HG02678 (cell line): ENCODE data around the gene PEAK1.

Experiments
- ATAC-seq: cut with Tn5 transposase; IDR thresholded peaks from one replicate; pipeline ENCODE4 v1.9.1; 2021; ENCODE audit warnings: mild to moderate bottlenecking, moderate library complexity; ENCODE audit not compliant: unreplicated experiment

PEAK1 gene

DNA sequence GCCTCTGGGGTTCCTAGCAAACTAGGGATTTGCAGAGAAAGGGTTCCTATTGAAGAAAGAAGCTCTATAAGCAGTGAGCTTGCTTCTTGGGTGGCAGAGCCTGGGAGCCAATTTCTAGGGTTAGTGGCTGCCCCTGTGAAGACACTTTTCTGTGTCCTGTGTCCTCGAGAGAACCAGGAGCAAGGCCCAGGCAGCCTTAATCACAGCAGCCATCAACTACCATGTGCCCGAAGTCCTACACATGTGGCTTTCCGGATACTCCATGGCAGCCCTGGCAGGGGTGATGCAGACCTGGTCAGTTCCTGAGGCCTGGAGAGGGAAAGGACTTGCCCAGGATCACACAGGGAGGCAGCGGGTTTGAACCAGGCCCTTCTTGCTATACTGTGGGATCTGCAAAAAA, 321.3 kb downstream of the PEAK1 start:
- no peak for ATAC-seq

- no peak for ATAC-seq
Measured at GRCh38 chr15:77097921-77098320, 322.0 kb downstream of the PEAK1 start.

- no peak for ATAC-seq
Measured at GRCh38 chr15:77097248-77097721, 322.6 kb downstream of the PEAK1 start.

DNA sequence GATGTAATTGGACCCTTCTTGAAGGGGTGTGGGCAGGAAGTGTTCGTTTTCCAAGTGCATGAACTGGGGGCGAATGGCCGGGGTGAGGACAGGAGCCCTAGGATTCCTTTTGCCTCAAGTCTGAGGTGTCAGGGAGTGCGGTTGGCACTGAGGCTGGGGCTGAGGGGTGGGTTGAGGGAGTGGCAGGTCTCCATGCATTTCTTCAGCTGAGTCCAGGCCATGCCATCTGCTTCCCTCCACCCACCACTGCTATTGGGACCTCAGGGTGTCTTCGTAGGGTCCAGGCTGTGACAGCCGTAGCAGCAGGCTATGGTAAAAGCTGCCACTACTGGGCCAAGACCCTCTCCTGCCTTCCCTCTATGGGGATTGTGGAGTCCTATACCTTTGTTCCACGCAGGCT, 323.4 kb downstream of the PEAK1 start:
- no peak for ATAC-seq

DNA sequence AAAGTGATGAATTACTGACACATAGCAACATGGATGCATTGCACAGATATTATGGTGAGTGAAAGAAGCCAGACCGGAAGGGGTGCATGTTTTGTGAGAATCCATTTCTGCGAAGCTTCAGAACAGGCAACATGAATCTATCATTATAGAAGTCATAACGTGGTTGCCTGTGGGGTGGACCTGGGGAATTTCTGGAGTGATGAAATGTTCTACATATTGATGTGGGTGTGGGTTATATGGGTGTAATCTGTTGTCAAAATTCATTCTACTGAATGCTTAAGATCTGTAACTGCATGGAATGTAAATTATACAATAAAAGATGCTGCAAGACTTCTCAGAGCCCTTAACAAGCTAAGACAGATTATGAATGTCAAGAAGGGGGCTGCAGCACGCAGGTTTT, 323.8 kb downstream of the PEAK1 start:
- no peak for ATAC-seq

GRCh38 chr15:77094397-77095030, 325.4 kb downstream of the PEAK1 start:
- no peak for ATAC-seq

DNA sequence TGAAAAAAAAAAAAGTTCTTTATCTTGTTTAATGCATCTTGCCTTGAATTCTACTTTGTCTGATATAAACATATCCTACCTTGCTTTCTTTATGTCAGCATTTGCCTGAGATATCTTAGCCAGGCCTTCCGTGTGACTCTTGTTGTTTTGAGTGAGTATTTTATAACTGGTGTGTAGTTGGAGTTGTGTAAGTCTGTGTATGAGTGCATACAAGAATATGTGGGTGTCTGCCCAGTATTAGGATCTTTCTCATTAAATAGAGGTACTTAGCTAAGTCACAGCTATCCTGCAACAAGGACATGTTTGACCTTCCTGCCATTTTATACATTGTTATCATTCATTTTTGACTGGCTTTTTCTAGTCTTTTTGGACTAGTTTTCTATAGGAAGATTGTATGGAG, 326.5 kb downstream of the PEAK1 start:
- ATAC-seq, result no peak

DNA sequence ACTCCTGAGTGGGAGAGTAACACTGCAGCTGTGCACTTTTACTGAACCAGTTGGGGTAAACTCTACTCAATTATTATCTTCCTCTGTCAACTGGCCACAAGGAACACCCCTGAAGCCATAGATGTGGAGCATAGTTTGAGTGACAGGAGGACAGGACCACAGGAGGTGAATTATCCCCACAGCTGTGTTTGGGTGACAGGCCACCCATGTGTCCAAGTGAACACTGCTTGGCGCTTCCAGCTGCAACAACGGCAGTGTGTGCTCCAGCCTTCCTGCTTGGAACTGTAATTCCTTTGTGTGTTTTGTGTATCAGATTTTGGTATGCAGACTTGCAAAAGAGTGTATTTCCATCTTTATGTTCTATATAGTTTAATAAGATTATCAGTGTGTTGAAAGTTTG, 328.8 kb downstream of the PEAK1 start:
- no peak for ATAC-seq

GRCh38 chr15:77087213-77087612, 332.7 kb downstream of the PEAK1 start:
- no peak for ATAC-seq

DNA sequence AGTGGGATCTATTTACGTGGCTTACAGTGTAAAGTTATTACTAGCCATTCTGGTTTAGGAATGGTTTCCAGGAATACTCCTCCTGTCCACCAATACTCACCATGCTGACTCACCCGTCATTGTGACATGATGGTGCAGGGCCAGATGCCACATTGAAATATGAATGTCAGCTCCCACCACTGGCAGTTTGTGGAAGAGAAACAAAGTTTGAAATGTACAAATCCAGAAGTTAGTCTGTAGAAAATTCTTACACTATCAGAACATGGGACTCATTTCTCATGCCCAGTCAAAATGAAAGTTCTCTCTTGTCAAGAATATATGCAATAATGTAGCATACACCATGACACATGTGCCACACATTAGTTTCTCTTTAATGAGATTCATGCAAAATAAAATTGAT, 334.6 kb downstream of the PEAK1 start:
- no peak for ATAC-seq

GRCh38 chr15:77084436-77084835, 335.5 kb downstream of the PEAK1 start:
- no peak for ATAC-seq

- peak; percentile 88 for ATAC-seq
Measured at GRCh38 chr15:77083381-77084160, 336.3 kb downstream of the PEAK1 start.

DNA sequence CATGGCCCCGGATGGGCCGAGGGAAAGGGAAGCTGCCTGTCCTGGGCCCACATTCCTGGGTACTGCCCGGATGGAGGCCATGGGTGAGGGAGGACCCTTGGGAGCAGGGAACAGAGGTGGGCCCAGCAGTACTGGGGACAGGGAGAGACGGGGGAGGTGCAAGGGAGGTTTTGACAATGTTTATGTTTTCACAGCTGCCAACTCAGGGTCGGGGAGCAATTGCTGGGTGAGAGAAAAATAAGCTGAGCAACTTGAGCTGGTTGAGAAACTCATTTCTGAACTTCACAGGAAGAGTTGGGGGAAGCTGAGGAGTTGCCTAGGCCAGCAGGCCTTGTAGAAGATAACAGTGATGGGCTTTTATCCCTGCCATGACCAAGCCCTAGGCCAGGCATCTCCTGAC, 337.9 kb downstream of the PEAK1 start:
- no peak for ATAC-seq

GRCh38 chr15:77076323-77076915, 343.5 kb downstream of the PEAK1 start:
- no peak for ATAC-seq

- no peak for ATAC-seq
Measured at GRCh38 chr15:77075528-77075927, 344.4 kb downstream of the PEAK1 start.

GRCh38 chr15:77074350-77074749, 345.6 kb downstream of the PEAK1 start:
- no peak for ATAC-seq

GRCh38 chr15:77071305-77072223, 348.3 kb downstream of the PEAK1 start:
- no peak for ATAC-seq

GRCh38 chr15:77070495-77071304, 349.2 kb downstream of the PEAK1 start, which contains the start of gene TSPAN3:
Gene TSPAN3, minus strand, starts transcription at chr15:77071109. Its CDS starts 155 bp downstream, at chr15:77070954.
- ATAC-seq, result peak; percentile 94

GRCh38 chr15:77070180-77070494, 349.8 kb downstream of the PEAK1 start:
- ATAC-seq, result no peak

GRCh38 chr15:77069521-77070121, 350.3 kb downstream of the PEAK1 start:
- ATAC-seq, result no peak
